Forelimb muscle (tissue), 1 donor: ENCODE results near the gene APBB3. TPM values are rescaled to one million over a fixed set of nuclear protein-coding genes. Genes with fewer than 3 reads are reported as not detected.
A peak's percentile ranks its signal among the peaks of the same experiment; 100 is the strongest.

Experiments
- DNase-seq: peaks from one replicate; pipeline ENCODE4 v3.0.0-alpha.2; 2013; ENCODE audit warnings: low read depth
- polyA plus RNA-seq: library from polyadenylated mRNA; unstranded; fragments of 120-200 nt; gene quantifications from one replicate; pipeline ENCODE4 v1.2.1, GENCODE V29; 2013; ENCODE audit not compliant: insufficient read length

APBB3 gene
- polyA plus RNA-seq, 1 donor = 25.4 TPM

DNA sequence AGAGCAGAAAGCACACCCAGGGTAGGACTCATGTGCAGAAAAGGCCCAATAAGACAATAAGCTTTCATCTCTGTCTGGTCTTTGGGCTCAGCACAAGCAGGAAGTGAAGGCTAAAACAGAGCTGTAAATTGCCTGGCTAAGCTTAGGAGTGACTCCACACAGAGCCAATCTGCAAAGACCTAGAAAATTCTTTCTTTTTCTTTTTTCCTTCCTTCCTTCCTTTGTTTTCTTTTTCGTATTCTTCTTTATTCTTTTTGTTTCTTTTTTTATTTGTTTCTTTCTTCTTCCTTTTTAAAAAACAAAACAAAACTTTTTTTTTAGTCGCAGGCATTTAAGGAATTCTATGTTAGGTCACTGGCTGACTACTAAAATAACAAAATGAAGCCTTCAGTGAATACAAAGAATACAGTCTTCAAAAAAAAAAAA is 12.4 kb upstream of the APBB3 start:
- DNase-seq = no peak

- no peak for DNase-seq
Measured at GRCh38 chr5:140575309-140575708, 10.9 kb upstream of the APBB3 start.

DNA sequence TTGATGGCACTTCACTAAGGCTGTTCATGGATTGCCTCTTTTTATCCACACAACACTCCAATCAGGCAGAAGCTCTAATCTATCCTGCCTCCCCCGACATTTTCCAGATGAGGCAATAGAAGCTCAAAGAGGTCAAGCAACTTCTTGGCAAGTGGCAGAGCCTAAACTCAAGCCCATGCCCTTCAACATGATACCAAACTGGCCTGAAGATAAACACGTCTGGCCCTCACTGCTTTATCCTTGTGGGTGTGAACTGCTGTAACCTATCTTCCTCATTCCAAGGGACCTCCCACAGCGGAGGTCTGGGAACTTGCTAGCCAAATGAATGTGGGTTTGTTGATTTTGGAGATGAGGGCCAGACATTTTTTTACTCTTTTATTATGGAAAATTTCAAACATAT is 9.8 kb upstream of the APBB3 start:
- no peak for DNase-seq

GRCh38 chr5:140573683-140574082 is 9.3 kb upstream of the APBB3 start:
- DNase-seq = no peak

- no peak for DNase-seq
Measured at GRCh38 chr5:140571105-140571504, 6.7 kb upstream of the APBB3 start.

GRCh38 chr5:140570488-140570887 is 6.1 kb upstream of the APBB3 start:
- DNase-seq = no peak

DNA sequence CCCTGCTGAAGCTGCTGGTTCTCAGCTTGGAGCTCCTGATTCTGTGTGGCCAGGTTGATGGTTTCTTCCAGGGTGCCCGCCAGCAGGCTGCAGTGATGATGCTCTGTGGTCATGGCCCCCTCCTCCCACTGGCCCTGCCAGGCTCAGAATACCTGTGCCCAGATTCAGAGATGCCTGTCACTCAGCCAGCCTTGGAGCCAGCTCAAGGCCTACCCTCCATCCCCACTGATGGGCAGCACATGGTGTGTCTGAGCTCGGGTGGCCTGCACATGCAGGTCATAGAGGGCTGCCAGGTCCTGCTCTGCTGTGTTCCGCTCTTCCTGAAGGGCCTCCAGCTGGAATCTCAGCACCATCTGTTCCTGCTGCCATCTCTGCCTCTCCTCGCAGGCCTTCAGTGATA is 5.7 kb upstream of the APBB3 start:
- no peak for DNase-seq

DNA sequence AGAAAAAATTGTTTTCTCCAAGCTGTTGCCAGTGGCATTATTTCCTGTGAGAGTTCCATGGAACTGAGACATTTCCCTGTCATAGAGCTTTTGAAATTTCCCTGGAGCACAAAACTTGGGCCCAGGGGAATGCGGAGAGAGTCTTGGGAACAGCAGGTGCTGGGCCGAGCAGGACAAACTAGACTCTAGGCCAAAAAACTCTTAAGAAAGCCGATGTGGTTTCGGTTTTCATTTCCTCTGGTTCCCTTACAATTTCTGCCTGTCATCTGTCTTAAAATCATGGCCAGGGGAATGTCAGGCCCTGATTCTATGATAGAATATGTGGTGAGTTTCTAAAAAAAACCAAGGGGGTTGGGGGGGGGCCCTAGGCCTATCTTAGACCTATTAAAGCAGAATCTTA is 4.8 kb upstream of the APBB3 start:
- DNase-seq = no peak

GRCh38 chr5:140568443-140569063 is 4.2 kb upstream of the APBB3 start:
- no peak for DNase-seq

GRCh38 chr5:140567871-140568270 is 3.5 kb upstream of the APBB3 start:
- no peak for DNase-seq

DNA sequence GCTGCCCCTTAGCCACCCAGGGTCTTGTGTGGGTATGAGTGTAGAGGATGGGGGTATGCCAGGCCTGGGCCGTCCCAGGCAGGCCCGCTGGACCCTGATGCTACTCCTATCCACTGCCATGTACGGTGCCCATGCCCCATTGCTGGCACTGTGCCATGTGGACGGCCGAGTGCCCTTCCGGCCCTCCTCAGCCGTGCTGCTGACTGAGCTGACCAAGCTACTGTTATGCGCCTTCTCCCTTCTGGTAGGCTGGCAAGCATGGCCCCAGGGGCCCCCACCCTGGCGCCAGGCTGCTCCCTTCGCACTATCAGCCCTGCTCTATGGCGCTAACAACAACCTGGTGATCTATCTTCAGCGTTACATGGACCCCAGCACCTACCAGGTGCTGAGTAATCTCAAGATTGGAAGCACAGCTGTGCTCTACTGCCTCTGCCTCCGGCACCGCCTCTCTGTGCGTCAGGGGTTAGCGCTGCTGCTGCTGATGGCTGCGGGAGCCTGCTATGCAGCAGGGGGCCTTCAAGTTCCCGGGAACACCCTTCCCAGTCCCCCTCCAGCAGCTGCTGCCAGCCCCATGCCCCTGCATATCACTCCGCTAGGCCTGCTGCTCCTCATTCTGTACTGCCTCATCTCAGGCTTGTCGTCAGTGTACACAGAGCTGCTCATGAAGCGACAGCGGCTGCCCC is 2.9 kb upstream of the APBB3 start:
- no peak for DNase-seq

GRCh38 chr5:140566665-140567064 is 2.3 kb upstream of the APBB3 start:
- no peak for DNase-seq

DNA sequence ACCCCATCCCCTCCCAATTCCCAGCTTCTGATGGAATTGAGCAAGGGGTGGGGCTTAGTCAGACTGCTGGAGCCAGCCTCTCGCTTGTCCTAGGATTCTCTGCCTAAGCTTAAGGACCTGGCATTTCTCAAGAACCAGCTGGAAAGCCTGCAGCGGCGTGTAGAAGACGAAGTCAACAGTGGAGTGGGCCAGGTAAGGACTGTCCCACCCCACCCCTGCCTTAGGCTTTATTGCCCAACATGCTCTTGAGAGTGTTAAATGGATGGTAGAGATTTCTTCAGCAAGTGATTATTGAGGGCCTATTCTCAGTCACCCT is 1.3 kb upstream of the APBB3 start:
- no peak for DNase-seq

- no peak for DNase-seq
Measured at GRCh38 chr5:140565024-140565779, 804 bp upstream of the APBB3 start.

- no peak for DNase-seq
Measured at GRCh38 chr5:140563596-140563995, 802 bp downstream of the APBB3 start.

DNA sequence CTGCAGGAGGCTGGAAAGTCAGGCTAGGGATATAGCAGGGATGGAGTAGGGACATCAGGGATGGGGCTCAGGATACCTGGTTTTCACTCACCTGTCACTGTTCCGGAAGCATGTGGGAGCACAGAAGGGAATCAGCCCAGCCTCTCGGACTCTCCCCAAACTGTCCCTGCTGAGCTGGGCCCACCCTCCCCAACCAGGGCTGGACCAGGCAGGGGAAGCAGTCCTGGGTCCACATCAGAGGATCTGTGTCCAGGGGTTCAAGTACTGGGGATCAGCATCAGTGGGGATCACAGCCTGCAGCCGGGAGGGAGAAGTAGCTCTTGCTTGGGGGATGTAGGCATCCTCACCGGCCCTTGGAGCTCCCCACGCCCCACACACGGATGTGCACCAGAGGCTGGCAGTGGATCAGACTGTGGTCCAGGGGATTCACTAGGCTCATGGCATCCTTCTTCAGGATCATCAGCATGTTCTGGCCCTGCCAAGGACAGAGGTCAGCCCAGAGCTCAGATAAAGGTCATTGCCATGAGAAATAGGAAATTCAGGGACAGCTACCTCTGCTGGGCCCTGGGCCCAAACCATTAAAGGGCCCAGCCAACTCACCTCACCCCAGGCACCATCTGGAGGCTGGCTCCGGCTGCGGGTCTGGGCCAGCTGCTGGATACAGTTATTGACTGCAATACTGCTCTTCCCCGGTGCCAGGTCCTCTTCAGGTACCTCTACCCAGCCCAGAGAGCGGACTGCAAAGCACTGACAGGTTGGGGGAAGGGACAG is 2.5 kb downstream of the APBB3 start:
- no peak for DNase-seq

GRCh38 chr5:140560227-140560626 is 4.2 kb downstream of the APBB3 start:
- DNase-seq = no peak

GRCh38 chr5:140558542-140558941 is 5.9 kb downstream of the APBB3 start:
- DNase-seq = no peak

DNA sequence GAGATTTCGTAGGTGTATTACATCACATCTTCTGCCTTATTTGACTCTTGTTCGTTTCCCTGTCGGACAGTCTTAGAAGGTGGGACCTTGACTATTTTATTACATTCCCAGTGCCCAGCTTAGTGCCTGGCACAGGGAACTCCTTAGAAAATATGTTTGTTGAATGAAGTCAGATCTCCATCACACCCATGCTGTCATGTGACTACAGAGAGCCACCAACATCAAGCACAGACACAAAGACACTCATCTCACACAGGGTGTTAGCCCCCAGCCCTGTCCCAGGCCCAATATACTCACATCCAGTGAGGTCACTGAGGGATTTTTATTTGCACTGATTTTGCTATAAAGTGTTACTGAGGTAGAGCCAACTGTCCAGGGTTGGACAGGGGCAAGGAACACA is 6.4 kb downstream of the APBB3 start:
- no peak for DNase-seq

- peak; percentile 40 for DNase-seq
Measured at GRCh38 chr5:140557136-140557805, 7.1 kb downstream of the APBB3 start, which contains the start of gene SRA1. Gene SRA1 (minus strand): TSS chr5:140557473. CDS start chr5:140557452, 21 bp downstream.

DNA sequence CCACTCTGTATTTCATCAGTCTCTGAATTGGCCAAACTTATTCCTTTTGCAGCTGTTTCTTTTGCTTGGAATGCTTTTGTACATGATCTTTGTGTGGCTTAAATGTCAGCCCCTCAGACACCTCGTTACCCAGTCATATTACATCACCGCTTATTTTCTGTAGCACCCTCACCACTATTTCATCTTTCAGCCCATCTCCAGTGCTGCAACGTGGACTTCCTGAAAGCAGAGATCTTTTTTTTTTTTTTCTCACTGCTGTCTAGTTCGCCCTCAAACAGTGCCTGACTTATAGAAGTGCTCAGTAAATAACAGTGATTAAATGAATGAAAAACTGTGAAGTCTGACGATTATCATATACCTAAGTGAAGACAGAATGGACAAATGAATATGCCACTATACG is 8.0 kb downstream of the APBB3 start:
- no peak for DNase-seq
